Measurements from ENCODE around the gene PSME3IP1. TPM values are rescaled to one million over a fixed set of nuclear protein-coding genes. Genes with fewer than 3 reads are reported as not detected.

The PSME3IP1 gene
- total and polyA plus RNA-seq, 9 of the 15 experiments (the other 6 are each of a cell fraction or from before 2014, with no cell fraction given) = 63.8 to 187 (median 142) TPM

DNA sequence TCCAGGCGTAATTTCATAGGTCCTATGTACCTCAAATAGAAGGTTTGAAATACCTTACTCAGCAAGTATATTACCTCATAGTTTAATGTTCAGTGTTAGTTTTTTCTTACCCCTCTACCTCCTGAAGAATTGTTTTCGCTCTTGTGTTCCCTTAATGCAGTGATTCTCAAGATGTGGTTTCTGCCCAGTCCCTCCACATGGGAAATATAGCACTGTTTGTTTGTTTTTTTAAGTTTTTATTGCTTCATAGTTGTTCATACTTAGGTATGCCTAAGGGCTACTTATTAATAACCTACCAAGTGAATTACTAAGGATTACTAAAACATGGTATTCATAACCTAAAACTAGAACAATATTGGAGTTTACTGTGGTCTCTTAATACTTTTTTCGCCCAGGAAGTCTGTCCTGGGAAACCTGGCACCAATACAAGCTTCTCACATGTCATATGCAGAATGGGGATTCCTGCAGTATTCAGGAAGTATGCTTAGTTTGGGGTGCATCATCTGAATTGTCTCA, 5.3 kb upstream of the PSME3IP1 start:
- peaks cover 2 to 5% of the 10 kb centered on the region in 2 experiments; a peak in 4 of 5 replicates for H3K4me1 ChIP-seq (replicated peaks in 1 of 2; ENCODE audit: control insufficient read depth in 2 of 2, insufficient read depth in 2 of 2, low read length in 2 of 2)
- ATAC-seq (no peak), FAIRE-seq (no peak), DNase-seq (ENCODE audit: extremely low read depth in 1 of 4, low spot score in 3 of 4) (no peak)
- no peaks in the 10 kb centered on the region for H3K9me1 ChIP-seq (ENCODE audit: control insufficient read depth, insufficient read depth, low read length)
- in situ Hi-C loops (cut with MboI) (no loop called here), intact Hi-C loops (cut with micrococcal nuclease) (no loop called here)
- H3K36me3 ChIP-seq (ENCODE audit: control insufficient read depth, insufficient read depth, low read length) = peaks cover 7% of the 10 kb centered on the region; the same call in 1 of the 3 replicates
- no peak overlapping the region for H3K9ac ChIP-seq (ENCODE audit: insufficient read depth in 1 of 2, low read depth in 2 of 2, low read length in 2 of 2)
- no peaks in the 10 kb centered on the region for H3K27me3 ChIP-seq (ENCODE audit: control insufficient read depth in 2 of 2, insufficient read depth in 2 of 2, low read length in 2 of 2)
- H4K20me1 ChIP-seq (replicated peaks; ENCODE audit: control insufficient read depth, insufficient read depth, low read length) = no peaks in the 10 kb centered on the region
- H3K4me3 ChIP-seq = no peak overlapping the region
- no peak overlapping the region for H2AFZ ChIP-seq (ENCODE audit: low read depth, low read length)
- H3K27ac ChIP-seq (ENCODE audit: extremely low read depth, low read depth, low read length) = no peak overlapping the region
- peaks cover 86% of the 10 kb centered on the region for H3K79me2 ChIP-seq (ENCODE audit: control insufficient read depth, insufficient read depth, low read length)
- ChIA-PET CTCF (ENCODE audit: low intra/inter-chr PET ratio) (no interaction called here), POLR2A (interaction anchor here (1.0 kb wide), 1 partner anchor 260 kb away, joined by 3 read pairs; no protein-coding TSS in a partner anchor)
- BruUV-seq (replicated peaks) = no TSS peak
- H3K9me3 ChIP-seq (replicated peaks; ENCODE audit: control insufficient read depth, insufficient read depth, low read depth, low read length) = no peaks in the 10 kb centered on the region
- WGBS (ENCODE audit: insufficient coverage, low coverage, missing lambda C conversion rate) = 70% methylated on average over 3 of the region's 3 CpGs
- no peak overlapping the region for H3K4me2 ChIP-seq (ENCODE audit: insufficient read depth, low read length)
- TF ChIP-seq BRF1 (IDR thresholded peaks at IDR 0.05; ENCODE audit: borderline replicate concordance, extremely low read depth, insufficient read length) (no peak), L3MBTL2 (IDR thresholded peaks at IDR 0.05) (no peak), GABPA (tag; conservative IDR thresholded peaks at IDR 0.05; ENCODE audit: low read depth) (no peak), C11orf30 (IDR thresholded peaks at IDR 0.05; ENCODE audit: low read depth) (peak; percentile 90), ZNF316 (IDR thresholded peaks at IDR 0.05) (peak; percentile 94), FOXK1 (CRISPR knock-in tag; IDR thresholded peaks at IDR 0.05; ENCODE audit: borderline replicate concordance) (no peak), EZH2 (IDR thresholded peaks at IDR 0.05; ENCODE audit: borderline replicate concordance, low read depth, low read length) (no peak), MAFG (tag; conservative IDR thresholded peaks at IDR 0.05) (peak; percentile 81), MAFF (IDR thresholded peaks at IDR 0.05; ENCODE audit: low read length) (peak; percentile 73)
- TF ChIP-seq, protein P1, sequence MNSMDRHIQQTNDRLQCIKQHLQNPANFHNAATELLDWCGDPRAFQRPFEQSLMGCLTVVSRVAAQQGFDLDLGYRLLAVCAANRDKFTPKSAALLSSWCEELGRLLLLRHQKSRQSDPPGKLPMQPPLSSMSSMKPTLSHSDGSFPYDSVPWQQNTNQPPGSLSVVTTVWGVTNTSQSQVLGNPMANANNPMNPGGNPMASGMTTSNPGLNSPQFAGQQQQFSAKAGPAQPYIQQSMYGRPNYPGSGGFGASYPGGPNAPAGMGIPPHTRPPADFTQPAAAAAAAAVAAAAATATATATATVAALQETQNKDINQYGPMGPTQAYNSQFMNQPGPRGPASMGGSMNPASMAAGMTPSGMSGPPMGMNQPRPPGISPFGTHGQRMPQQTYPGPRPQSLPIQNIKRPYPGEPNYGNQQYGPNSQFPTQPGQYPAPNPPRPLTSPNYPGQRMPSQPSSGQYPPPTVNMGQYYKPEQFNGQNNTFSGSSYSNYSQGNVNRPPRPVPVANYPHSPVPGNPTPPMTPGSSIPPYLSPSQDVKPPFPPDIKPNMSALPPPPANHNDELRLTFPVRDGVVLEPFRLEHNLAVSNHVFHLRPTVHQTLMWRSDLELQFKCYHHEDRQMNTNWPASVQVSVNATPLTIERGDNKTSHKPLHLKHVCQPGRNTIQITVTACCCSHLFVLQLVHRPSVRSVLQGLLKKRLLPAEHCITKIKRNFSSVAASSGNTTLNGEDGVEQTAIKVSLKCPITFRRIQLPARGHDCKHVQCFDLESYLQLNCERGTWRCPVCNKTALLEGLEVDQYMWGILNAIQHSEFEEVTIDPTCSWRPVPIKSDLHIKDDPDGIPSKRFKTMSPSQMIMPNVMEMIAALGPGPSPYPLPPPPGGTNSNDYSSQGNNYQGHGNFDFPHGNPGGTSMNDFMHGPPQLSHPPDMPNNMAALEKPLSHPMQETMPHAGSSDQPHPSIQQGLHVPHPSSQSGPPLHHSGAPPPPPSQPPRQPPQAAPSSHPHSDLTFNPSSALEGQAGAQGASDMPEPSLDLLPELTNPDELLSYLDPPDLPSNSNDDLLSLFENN (IDR thresholded peaks at IDR 0.05; ENCODE audit: low read depth in 2 of 2, low read length in 2 of 2) = no peak
- TF ChIP-seq, protein P2, sequence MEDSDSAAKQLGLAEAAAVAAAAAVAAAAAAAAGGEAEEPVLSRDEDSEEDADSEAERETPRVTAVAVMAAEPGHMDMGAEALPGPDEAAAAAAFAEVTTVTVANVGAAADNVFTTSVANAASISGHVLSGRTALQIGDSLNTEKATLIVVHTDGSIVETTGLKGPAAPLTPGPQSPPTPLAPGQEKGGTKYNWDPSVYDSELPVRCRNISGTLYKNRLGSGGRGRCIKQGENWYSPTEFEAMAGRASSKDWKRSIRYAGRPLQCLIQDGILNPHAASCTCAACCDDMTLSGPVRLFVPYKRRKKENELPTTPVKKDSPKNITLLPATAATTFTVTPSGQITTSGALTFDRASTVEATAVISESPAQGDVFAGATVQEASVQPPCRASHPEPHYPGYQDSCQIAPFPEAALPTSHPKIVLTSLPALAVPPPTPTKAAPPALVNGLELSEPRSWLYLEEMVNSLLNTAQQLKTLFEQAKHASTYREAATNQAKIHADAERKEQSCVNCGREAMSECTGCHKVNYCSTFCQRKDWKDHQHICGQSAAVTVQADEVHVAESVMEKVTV (CRISPR knock-in tag; IDR thresholded peaks at IDR 0.05) = no peak

Measured in K562 (cell line).